K562 (cell line): ENCODE data around the gene NIPAL4. TPM values are rescaled to one million over a fixed set of nuclear protein-coding genes. Genes with fewer than 3 reads are reported as not detected.

ENCODE experiments used
- ATAC-seq: fragments of 200-7000 bp; cut with Tn5 transposase; 3 replicates; pipeline ENCODE4 v1.9.1; 2020; ENCODE audit warnings: moderate library complexity
- BruUV-seq: library from RNA; stranded (reverse); fragments of 400-500 nt; replicated peaks from 2 replicates; lab custom pipeline; 2021; lab: Mats Ljungman, UMichigan
- CTCF ChIA-PET: fragments of 300-600 bp; formaldehyde crosslinking; extraction: SDS; loops from one replicate; lab custom pipeline; 2021; ENCODE audit warnings: low intra/inter-chr PET ratio; lab: Yijun Ruan, JAX
- POLR2A ChIA-PET: fragments of 300-600, 350-650 bp; sonication (Branson Sonifier 250); formaldehyde crosslinking; extraction: SDS; loops from one replicate; lab custom pipeline; 2021; ENCODE audit warnings: antibody characterized with exemption, inconsistent platforms; lab: Yijun Ruan, JAX
- DNase-seq, 4 experiments: peaks; one replicate each; pipeline versions ENCODE4 v3.0.0 to v3.0.0-alpha.2; 2011 to 2018; ENCODE audit warnings: low spot score in 3 of 4, mixed read lengths in 3 of 4; ENCODE audit errors: extremely low read depth in 1 of 4
- FAIRE-seq: peaks from 2 replicates; lab custom pipeline; 2011; peaks lifted over from hg19 to GRCh38; lab: Jason Lieb, UNC
- H2AFZ ChIP-seq: 2 replicates; pipeline ENCODE4 v1.6.0; 2011; ENCODE audit warnings: low read depth, low read length, control low read depth, inconsistent platforms
- H3K27ac ChIP-seq: fragments of 200-600 bp; 3 replicates; pipeline ENCODE4 v1.8.0; 2011; ENCODE audit warnings: low read depth, mild to moderate bottlenecking, control low read depth, inconsistent platforms, low read length, moderate library complexity, mixed read lengths; ENCODE audit errors: extremely low read depth
- H3K27me3 ChIP-seq, 2 experiments: fragments of 300-600 bp in 1 of 2; 2 replicates in 1 of 2; 3 replicates in 1 of 2; pipeline versions ENCODE4 v1.6.0 to v1.8.0; 2011; ENCODE audit warnings: inconsistent platforms in 2 of 2, low read length in 2 of 2, mild to moderate bottlenecking in 1 of 2, mixed read lengths in 1 of 2, moderate library complexity in 1 of 2; ENCODE audit not compliant: control insufficient read depth in 2 of 2, insufficient read depth in 2 of 2
- H3K36me3 ChIP-seq: fragments of 300-600 bp; 3 replicates; pipeline ENCODE4 v1.8.0; 2011; ENCODE audit warnings: mild to moderate bottlenecking, low read length, inconsistent platforms; ENCODE audit not compliant: control insufficient read depth, insufficient read depth
- H3K4me1 ChIP-seq, 2 experiments: fragments of 200-600 bp in 1 of 2; replicated peaks in 1 of 2; 2 replicates in 1 of 2; 3 replicates in 1 of 2; pipeline versions ENCODE4 v1.5.1 to v1.8.0; 2011; ENCODE audit warnings: inconsistent platforms in 2 of 2, low read length in 2 of 2, mild to moderate bottlenecking in 1 of 2, mixed read lengths in 1 of 2, moderate library complexity in 1 of 2; ENCODE audit not compliant: control insufficient read depth in 2 of 2, insufficient read depth in 2 of 2
- H3K4me2 ChIP-seq: 2 replicates; pipeline ENCODE4 v1.6.1; 2011; ENCODE audit warnings: low read length, control low read depth, inconsistent platforms, mixed read lengths; ENCODE audit not compliant: insufficient read depth
- H3K4me3 ChIP-seq: fragments of 200-600 bp; sonication (generic), shearing (Covaris generic); 2 replicates; pipeline ENCODE4 v1.5.1; 2016; ENCODE audit warnings: control low read depth, inconsistent platforms
- H3K79me2 ChIP-seq: fragments of 200-600 bp; 3 replicates; pipeline ENCODE4 v1.8.0; 2011; ENCODE audit warnings: low read length, inconsistent platforms; ENCODE audit not compliant: control insufficient read depth, insufficient read depth
- H3K9ac ChIP-seq, 2 experiments: 2 replicates each; pipeline versions ENCODE4 v1.6.0 to v1.6.1; 2011; ENCODE audit warnings: low read depth in 2 of 2, low read length in 2 of 2, control low read depth in 1 of 2, inconsistent platforms in 1 of 2, mild to moderate bottlenecking in 1 of 2, mixed read lengths in 1 of 2; ENCODE audit not compliant: insufficient read depth in 1 of 2
- H3K9me1 ChIP-seq: one replicate; pipeline ENCODE4 v1.6.0; 2011; ENCODE audit warnings: inconsistent platforms, mild to moderate bottlenecking, low read length, moderate library complexity; ENCODE audit not compliant: control insufficient read depth, insufficient read depth
- H3K9me3 ChIP-seq: replicated peaks from 2 replicates; pipeline ENCODE4 v1.5.1; 2011; ENCODE audit warnings: low read depth, low read length, inconsistent platforms; ENCODE audit not compliant: control insufficient read depth, insufficient read depth
- H4K20me1 ChIP-seq: replicated peaks from 2 replicates; pipeline ENCODE4 v1.6.1; 2011; ENCODE audit warnings: low read length, inconsistent platforms, mixed read lengths; ENCODE audit not compliant: control insufficient read depth, insufficient read depth
- HIVEP1 ChIP-seq: fragments of 250-450 bp; sonication (Bioruptor Pico); IDR thresholded peaks from 2 replicates; pipeline ENCODE4 v1.4.0; 2020; ENCODE audit warnings: mild to moderate bottlenecking
- HMG20B ChIP-seq: fragments of 250-450 bp; sonication (Bioruptor Pico); IDR thresholded peaks from 2 replicates; pipeline ENCODE4 v1.5.0; 2021; ENCODE audit warnings: mild to moderate bottlenecking
- IFI16 ChIP-seq: fragments of 250-450 bp; sonication (Bioruptor Pico); IDR thresholded peaks from 2 replicates; pipeline ENCODE4 v2.1.2; 2022; ENCODE audit warnings: mild to moderate bottlenecking, inconsistent platforms
- RBM39 ChIP-seq: fragments of 200-400 bp; formaldehyde crosslinking; optimal IDR thresholded peaks from 2 replicates; pipeline ENCODE3; 2018; ENCODE audit warnings: low read depth, low read length
- RFX5 ChIP-seq: IDR thresholded peaks from 2 replicates; pipeline ENCODE4 v1.6.1; 2011; ENCODE audit warnings: low read depth, mild to moderate bottlenecking, improper control_type of control experiment, low read length
- SP2 ChIP-seq: IDR thresholded peaks from 2 replicates; pipeline ENCODE4 v1.6.1; 2011; ENCODE audit warnings: mild to moderate bottlenecking, low read depth, low read length, moderate library complexity; ENCODE audit not compliant: poor library complexity, severe bottlenecking; ENCODE audit errors: extremely low read depth
- SRSF1 ChIP-seq: fragments of 200-400 bp; formaldehyde crosslinking; IDR thresholded peaks from 2 replicates; pipeline ENCODE4 v1.6.1; 2017; ENCODE audit warnings: mild to moderate bottlenecking, low read depth, low read length, moderate library complexity
- ZNF239 ChIP-seq: fragments of 250-450 bp; sonication (Bioruptor Pico); IDR thresholded peaks from 2 replicates; pipeline ENCODE4 v1.4.0; 2020; ENCODE audit warnings: mild to moderate bottlenecking
- WGBS: fragments of 100-300 bp; shearing (Covaris generic); methylation state at CpG from one replicate; pipeline ENCODE4 v1.1.6; 2016; ENCODE audit warnings: low coverage, mixed read lengths; ENCODE audit not compliant: insufficient coverage; ENCODE audit errors: missing lambda C conversion rate; 5-methylcytosine and 5-hydroxymethylcytosine counted together
- in situ Hi-C: fragments of 300-500 bp; cut with MboI; formaldehyde crosslinking; loops from 4 replicates; pipeline ENCODE4 v1.15.0; 2018; ENCODE audit warnings: inconsistent platforms, mixed read lengths
- intact Hi-C: fragments of 100-400 bp; cut with micrococcal nuclease; formaldehyde crosslinking; loops from 2 replicates; pipeline ENCODE4 v1.14.2; 2022
- polyA plus RNA-seq, 8 experiments: library from polyadenylated mRNA; depleted of rRNA in 4 of 8; stranded (reverse) in 5 of 8; unstranded in 3 of 8; fragments of >200 nt; fragmentation: Nextera tagmentation in 2 of 8; fragmentation: Illumina TruSeq in 1 of 8; extraction: Ambion mirVana in 2 of 8; extraction: Trizol in 1 of 8; gene quantifications; 2 replicates each; pipeline versions ENCODE4 v1.2.1 to v1.2.3, GENCODE V29; 2011 to 2014; ENCODE audit warnings: inconsistent platforms in 1 of 8, missing spikeins in 1 of 8
- total RNA-seq, 7 experiments: library from RNA; depleted of rRNA in 6 of 7; stranded (reverse); fragments of >200 nt in 6 of 7; fragmentation: Illumina TruSeq in 2 of 7; extraction: Trizol in 2 of 7; gene quantifications; 2 replicates each; pipeline versions ENCODE4 v1.2.1 to v1.2.3, GENCODE V29; 2011 to 2021; ENCODE audit warnings: low replicate concordance in 1 of 7
- TF ChIP-seq, protein P1 (sequence below), 2 experiments: fragments of 450-650 bp in 1 of 2; sonication (generic) in 1 of 2; formaldehyde crosslinking in 1 of 2; IDR thresholded peaks; 2 replicates each; pipeline versions ENCODE4 v1.7.1 to v1.9.0; 2016 to 2022; ENCODE audit warnings: inconsistent platforms in 1 of 2, mild to moderate bottlenecking in 1 of 2, missing genetic modification reagents in 1 of 2

NIPAL4 gene
- total and polyA plus RNA-seq, 9 of the 15 experiments (the other 6 are each of a cell fraction or from before 2014, with no cell fraction given): not detected

DNA sequence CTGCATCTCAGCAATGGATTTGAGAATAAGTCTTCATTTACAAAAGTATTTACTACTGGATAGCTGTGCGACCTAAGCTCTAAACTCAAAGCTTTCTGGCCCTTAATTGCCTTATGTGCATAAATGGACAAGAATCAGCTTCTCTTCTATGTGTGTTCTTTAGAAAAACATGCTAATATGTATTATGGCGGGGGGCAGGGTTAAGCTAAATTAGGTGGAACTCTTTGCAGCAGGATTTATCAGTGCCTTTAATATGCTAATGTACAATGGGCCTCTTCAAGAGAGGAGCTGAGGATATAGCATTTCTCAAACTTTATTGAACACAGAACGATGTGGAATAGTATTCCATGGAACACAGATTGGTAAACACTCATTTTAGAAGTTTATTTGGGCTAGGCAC is 10.0 kb upstream of the NIPAL4 start:
- no peak for FAIRE-seq
- no peak overlapping the region for H3K4me2 ChIP-seq
- in situ Hi-C loops: no loop called here

DNA sequence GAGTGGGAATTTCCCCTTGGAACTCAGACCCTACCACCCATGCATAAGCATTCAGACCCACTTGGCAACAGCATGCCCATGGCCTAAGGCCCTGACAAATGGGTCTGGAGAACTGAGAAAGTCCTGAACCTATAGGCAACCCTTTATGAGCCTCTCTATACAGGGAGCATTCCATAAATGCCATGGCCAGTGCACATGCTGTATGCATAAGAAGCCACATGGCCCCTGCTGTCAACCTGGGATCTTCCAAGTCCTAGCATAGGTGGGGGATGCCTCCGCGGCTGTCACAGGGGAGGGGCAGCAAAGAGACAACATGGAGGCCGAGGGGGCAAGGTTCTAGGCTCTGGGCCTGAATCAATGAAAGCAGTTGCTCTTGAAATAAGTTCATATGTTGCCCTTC is 8.2 kb upstream of the NIPAL4 start:
- no peaks in the 10 kb centered on the region for H3K36me3 ChIP-seq
- peaks cover 14 to 39% of the 10 kb centered on the region in 2 experiments for H3K27me3 ChIP-seq
- in situ Hi-C loops (no loop called here), intact Hi-C loops (no loop called here)
- H2AFZ ChIP-seq: no peak overlapping the region
- H3K9me1 ChIP-seq: no peaks in the 10 kb centered on the region
- DNase-seq (no peak), ATAC-seq (no peak), FAIRE-seq (no peak)
- ChIA-PET CTCF (no interaction called here), POLR2A (no interaction called here)
- no peak overlapping the region for H3K9ac ChIP-seq
- H4K20me1 ChIP-seq: no peaks in the 10 kb centered on the region
- peaks cover 0 to 4% of the 10 kb centered on the region in 2 experiments; a peak in 2 of 5 replicates for H3K4me1 ChIP-seq
- H3K4me2 ChIP-seq: no peak overlapping the region
- no peaks in the 10 kb centered on the region for H3K9me3 ChIP-seq
- no TSS peak for BruUV-seq
- H3K27ac ChIP-seq: no peak overlapping the region
- no peaks in the 10 kb centered on the region for H3K79me2 ChIP-seq
- H3K4me3 ChIP-seq: no peak overlapping the region
- 0% methylated on average over 3 of the region's 3 CpGs for WGBS
- TF ChIP-seq HMG20B: no peak
- no peak for TF ChIP-seq IFI16
- TF ChIP-seq SRSF1: no peak
- no peak for TF ChIP-seq HIVEP1
- no peak for TF ChIP-seq SP2
- TF ChIP-seq, protein P1, sequence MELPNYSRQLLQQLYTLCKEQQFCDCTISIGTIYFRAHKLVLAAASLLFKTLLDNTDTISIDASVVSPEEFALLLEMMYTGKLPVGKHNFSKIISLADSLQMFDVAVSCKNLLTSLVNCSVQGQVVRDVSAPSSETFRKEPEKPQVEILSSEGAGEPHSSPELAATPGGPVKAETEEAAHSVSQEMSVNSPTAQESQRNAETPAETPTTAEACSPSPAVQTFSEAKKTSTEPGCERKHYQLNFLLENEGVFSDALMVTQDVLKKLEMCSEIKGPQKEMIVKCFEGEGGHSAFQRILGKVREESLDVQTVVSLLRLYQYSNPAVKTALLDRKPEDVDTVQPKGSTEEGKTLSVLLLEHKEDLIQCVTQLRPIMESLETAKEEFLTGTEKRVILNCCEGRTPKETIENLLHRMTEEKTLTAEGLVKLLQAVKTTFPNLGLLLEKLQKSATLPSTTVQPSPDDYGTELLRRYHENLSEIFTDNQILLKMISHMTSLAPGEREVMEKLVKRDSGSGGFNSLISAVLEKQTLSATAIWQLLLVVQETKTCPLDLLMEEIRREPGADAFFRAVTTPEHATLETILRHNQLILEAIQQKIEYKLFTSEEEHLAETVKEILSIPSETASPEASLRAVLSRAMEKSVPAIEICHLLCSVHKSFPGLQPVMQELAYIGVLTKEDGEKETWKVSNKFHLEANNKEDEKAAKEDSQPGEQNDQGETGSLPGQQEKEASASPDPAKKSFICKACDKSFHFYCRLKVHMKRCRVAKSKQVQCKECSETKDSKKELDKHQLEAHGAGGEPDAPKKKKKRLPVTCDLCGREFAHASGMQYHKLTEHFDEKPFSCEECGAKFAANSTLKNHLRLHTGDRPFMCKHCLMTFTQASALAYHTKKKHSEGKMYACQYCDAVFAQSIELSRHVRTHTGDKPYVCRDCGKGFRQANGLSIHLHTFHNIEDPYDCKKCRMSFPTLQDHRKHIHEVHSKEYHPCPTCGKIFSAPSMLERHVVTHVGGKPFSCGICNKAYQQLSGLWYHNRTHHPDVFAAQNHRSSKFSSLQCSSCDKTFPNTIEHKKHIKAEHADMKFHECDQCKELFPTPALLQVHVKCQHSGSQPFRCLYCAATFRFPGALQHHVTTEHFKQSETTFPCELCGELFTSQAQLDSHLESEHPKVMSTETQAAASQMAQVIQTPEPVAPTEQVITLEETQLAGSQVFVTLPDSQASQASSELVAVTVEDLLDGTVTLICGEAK (IDR thresholded peaks at IDR 0.05): no peak
- TF ChIP-seq, protein P1 (CRISPR knock-in tag; IDR thresholded peaks at IDR 0.05): no peak

More for the DNA sequence above, 10.0 kb upstream of the NIPAL4 start:
- Histone ChIP-seq H3K27me3 (peaks cover 3 to 31% of the 10 kb centered on the region in 2 experiments; a peak in 3 of 5 replicates), H3K4me1 (peaks cover 0 to 4% of the 10 kb centered on the region in 2 experiments; a peak in 2 of 5 replicates), H2AFZ (no peak overlapping the region), H4K20me1 (no peaks in the 10 kb centered on the region), H3K9me3 (no peaks in the 10 kb centered on the region), H3K9me1 (no peaks in the 10 kb centered on the region), H3K36me3 (no peaks in the 10 kb centered on the region), H3K27ac (no peak overlapping the region), H3K9ac (no peak overlapping the region), H3K79me2 (no peaks in the 10 kb centered on the region), H3K4me3 (no peak overlapping the region)
- no TSS peak for BruUV-seq
- ATAC-seq (no peak), DNase-seq (no peak)
- TF ChIP-seq RBM39 (no peak), ZNF239 (peak; percentile 91), RFX5 (no peak)
- WGBS: 0% methylated on average over 3 of the region's 3 CpGs
- intact Hi-C loops: no loop called here
- POLR2A ChIA-PET: no interaction called here
- CTCF ChIA-PET: no interaction called here
